Ectodermal cell (in vitro differentiated cells): Measurements from ENCODE around the gene ICE2.

Experiments used
- H3K27ac ChIP-seq: 2 replicates; pipeline ENCODE4 v1.7.0; 2013; ENCODE audit warnings: mild to moderate bottlenecking, low read depth, low read length; ENCODE audit not compliant: insufficient read depth, poor library complexity, severe bottlenecking
- H3K27me3 ChIP-seq: 2 replicates; pipeline ENCODE4 v1.7.0; 2013; ENCODE audit warnings: mild to moderate bottlenecking, low read length; ENCODE audit not compliant: insufficient read depth, control insufficient read depth, poor library complexity, severe bottlenecking
- H3K36me3 ChIP-seq: one replicate; pipeline ENCODE4 v1.7.0; 2013; ENCODE audit warnings: low read length; ENCODE audit not compliant: control insufficient read depth, insufficient read depth
- H3K4me1 ChIP-seq: one replicate; pipeline ENCODE4 v1.7.0; 2013; ENCODE audit warnings: low read length; ENCODE audit not compliant: control insufficient read depth, insufficient read depth
- H3K4me3 ChIP-seq: 2 replicates; pipeline ENCODE4 v1.7.0; 2013; ENCODE audit warnings: low read depth, low read length, control low read depth; ENCODE audit not compliant: insufficient read depth
- H3K9me3 ChIP-seq: 2 replicates; pipeline ENCODE4 v1.7.0; 2013; ENCODE audit warnings: mild to moderate bottlenecking, low read length, moderate library complexity; ENCODE audit not compliant: control insufficient read depth
- WGBS, 2 experiments: methylation state at CpG; one replicate each; pipeline ENCODE4 v1.1.7; 2013; ENCODE audit warnings: missing lambda C conversion rate in 2 of 2; 5-methylcytosine and 5-hydroxymethylcytosine counted together

ICE2 gene

DNA sequence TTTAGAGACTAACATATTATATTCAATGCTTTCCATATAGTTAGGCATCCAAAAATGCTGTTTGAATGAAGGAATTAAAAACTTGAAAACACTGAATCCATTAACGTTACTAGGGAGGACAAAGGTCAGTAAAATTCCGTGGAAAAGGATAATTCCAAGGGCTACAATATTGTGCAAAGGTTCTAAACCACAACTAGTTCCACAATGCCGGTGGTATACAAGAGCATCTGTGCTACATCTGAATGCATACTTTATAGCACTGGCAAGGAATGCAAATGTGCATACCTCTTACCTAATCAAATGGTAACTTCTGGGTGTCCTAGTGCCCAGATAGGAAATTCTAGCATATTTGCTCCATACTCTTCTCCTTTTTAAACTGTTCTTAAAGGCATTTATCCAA lies 2.2 kb downstream of the ICE2 start:
- Histone ChIP-seq H3K4me3 (no peak overlapping the region), H3K27me3 (no peaks in the 10 kb centered on the region), H3K36me3 (peaks cover 20% of the 10 kb centered on the region), H3K9me3 (no peaks in the 10 kb centered on the region), H3K27ac (no peak overlapping the region), H3K4me1 (peaks cover 22% of the 10 kb centered on the region)
- WGBS, 2 experiments = 94 to 95% methylated on average over 3 of the region's 3 CpGs

DNA sequence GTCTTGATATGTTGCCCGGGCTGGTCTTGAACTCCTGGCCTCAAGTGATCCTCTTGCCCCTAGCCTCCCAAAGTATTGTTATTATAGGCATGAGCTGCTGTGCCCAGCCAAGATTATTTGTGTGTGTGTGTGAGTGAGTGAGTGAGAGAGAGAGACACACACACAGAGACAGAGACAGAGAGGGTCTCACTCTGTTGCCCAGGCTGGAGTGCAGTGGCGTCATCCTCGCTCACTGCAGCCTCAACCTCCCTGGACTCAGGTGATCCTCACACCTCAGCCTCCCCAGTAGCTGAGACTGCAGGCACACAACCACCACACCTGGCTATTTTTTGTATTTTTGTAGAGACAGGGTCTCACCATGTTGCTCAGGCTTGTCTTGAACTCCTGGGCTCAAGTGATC lies 5.8 kb downstream of the ICE2 start:
- no peaks in the 10 kb centered on the region for H3K9me3 ChIP-seq
- 93% methylated on average over 3 of the region's 3 CpGs for WGBS, 2 experiments
- peaks cover 20% of the 10 kb centered on the region for H3K36me3 ChIP-seq

GRCh38 chr15:60471314-60471713 lies 7.6 kb downstream of the ICE2 start:
- H3K9me3 ChIP-seq = no peaks in the 10 kb centered on the region
- no peaks in the 10 kb centered on the region for H3K4me1 ChIP-seq
- no peak overlapping the region for H3K4me3 ChIP-seq
- H3K27ac ChIP-seq = no peak overlapping the region
- H3K27me3 ChIP-seq = no peaks in the 10 kb centered on the region
- 93 to 96% methylated on average over 3 of the region's 4 CpGs for WGBS, 2 experiments
- H3K36me3 ChIP-seq = peaks cover 20% of the 10 kb centered on the region

More for the DNA sequence above, 5.8 kb downstream of the ICE2 start:
- no peak overlapping the region for H3K27ac ChIP-seq
- no peak overlapping the region for H3K4me3 ChIP-seq
- H3K27me3 ChIP-seq = no peaks in the 10 kb centered on the region
- peaks cover 16% of the 10 kb centered on the region for H3K4me1 ChIP-seq

DNA sequence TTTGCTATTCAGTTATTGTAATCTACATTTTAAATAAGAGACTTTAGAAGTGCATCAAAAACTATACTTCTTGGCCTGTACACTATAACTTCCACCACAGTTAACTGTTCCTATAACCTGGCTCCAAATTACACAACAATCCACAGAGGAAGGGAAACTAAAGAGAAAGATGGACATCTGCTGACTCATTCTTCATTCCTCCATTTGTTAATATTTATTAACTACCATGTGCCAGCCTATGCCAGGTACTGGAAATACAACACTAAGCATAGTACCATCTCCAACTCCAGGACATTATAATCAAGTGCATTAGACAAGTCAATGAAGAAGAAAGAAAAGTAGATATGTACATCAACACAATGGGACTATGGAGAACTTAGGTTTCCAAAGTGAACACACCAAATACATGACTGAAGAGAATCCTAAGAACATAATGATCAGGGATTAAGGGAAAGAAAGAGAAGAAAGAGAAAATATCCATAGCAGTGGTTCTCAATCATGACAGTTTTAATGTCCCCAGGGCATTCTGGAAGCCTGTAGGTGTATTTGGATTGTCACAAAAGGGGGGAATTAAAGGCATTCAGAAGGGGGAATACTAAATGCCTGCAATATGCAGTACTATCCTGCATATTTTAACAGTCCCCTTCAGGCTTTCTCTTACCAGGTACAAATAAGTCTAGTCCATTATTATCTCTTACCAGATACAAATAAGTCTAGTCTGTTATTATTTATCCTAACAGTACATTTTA lies 8.9 kb downstream of the ICE2 start:
- Histone ChIP-seq H3K4me1 (no peaks in the 10 kb centered on the region), H3K27me3 (no peaks in the 10 kb centered on the region), H3K9me3 (no peaks in the 10 kb centered on the region), H3K27ac (no peak overlapping the region), H3K4me3 (no peak overlapping the region), H3K36me3 (peaks cover 20% of the 10 kb centered on the region)

DNA sequence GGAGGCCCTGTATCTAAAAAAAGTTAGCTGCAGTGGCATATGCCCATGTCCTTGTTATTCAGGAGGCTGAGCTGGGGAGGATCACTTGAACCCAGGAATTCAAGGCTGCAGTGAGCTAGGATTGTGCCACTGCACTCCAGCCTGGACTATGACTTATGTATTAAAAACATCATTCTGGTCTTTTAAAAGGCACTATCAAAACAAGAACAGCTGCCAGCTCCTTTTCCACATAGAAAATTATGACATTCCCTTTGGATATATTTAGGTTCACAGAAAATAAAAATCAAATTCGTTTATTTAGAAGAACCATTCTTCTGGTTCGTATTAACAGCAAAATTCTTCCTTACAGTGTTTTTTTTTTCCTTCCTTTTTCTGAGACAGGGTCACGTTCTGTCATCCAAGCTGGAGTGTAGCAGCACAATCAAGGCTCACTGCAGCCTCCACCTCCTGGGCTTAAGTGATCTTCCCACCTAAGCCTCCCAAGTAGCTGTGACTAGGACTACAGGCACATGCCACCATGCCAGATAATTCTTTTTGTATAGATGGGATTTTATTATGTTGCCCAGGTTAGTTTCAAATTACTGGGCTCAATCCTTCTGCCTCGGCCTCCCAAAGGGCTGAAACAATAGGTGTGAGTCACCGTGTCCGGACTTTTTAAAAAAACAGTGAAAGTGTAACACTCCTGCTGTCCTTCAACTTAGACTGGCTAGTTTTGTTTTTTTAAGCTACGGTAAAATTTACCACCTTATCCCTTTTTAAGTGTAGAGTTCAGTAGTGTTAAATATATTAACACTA lies 13.9 kb downstream of the ICE2 start:
- Histone ChIP-seq H3K27ac (no peak overlapping the region), H3K36me3 (no peaks in the 10 kb centered on the region), H3K4me1 (no peaks in the 10 kb centered on the region), H3K4me3 (no peak overlapping the region), H3K9me3 (no peaks in the 10 kb centered on the region), H3K27me3 (no peaks in the 10 kb centered on the region)
- 87 to 94% methylated on average over 6 of the region's 7 CpGs for WGBS, 2 experiments

GRCh38 chr15:60462027-60462426 lies 16.9 kb downstream of the ICE2 start:
- Histone ChIP-seq H3K9me3 (no peaks in the 10 kb centered on the region), H3K36me3 (no peaks in the 10 kb centered on the region), H3K27ac (no peak overlapping the region), H3K27me3 (no peaks in the 10 kb centered on the region), H3K4me1 (no peaks in the 10 kb centered on the region), H3K4me3 (no peak overlapping the region)

- Histone ChIP-seq H3K4me1 (no peaks in the 10 kb centered on the region), H3K4me3 (no peak overlapping the region), H3K36me3 (no peaks in the 10 kb centered on the region), H3K27ac (no peak overlapping the region), H3K27me3 (no peaks in the 10 kb centered on the region), H3K9me3 (no peaks in the 10 kb centered on the region)
- 97 to 100% methylated on average over 2 to 4 of the region's 4 CpGs for WGBS, 2 experiments
Observed at GRCh38 chr15:60460931-60461330, 18.0 kb downstream of the ICE2 start.

DNA sequence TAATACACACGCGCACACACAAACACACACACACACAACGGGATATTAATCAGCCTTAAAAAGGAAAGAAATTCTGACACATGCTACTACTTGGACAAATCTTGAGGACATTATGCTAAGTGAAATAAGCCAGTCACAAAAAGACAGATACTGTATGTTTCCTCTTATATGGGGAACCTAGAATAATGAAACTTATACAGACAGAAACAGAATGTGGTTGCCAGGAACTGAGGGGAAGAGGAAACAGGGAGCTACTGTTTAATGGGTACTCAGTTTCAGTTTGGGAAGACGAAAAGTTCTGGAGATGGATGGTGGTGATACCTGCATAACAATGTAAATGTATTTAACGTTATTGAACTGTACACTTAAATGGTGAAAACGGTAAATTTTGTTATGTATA lies 20.2 kb downstream of the ICE2 start:
- no peaks in the 10 kb centered on the region for H3K27me3 ChIP-seq
- no peaks in the 10 kb centered on the region for H3K9me3 ChIP-seq
- H3K36me3 ChIP-seq = peaks cover 3% of the 10 kb centered on the region
- no peaks in the 10 kb centered on the region for H3K4me1 ChIP-seq
- H3K4me3 ChIP-seq = no peak overlapping the region
- H3K27ac ChIP-seq = no peak overlapping the region
- 91 to 92% methylated on average over 6 of the region's 6 CpGs for WGBS, 2 experiments

- Histone ChIP-seq H3K27ac (no peak overlapping the region), H3K4me3 (no peak overlapping the region), H3K4me1 (no peaks in the 10 kb centered on the region), H3K36me3 (peaks cover 3% of the 10 kb centered on the region), H3K27me3 (no peaks in the 10 kb centered on the region), H3K9me3 (no peaks in the 10 kb centered on the region)
- 100% methylated on average over 1 of the region's 3 CpGs; no CpG with 5 or more reads in 1 of the 2 experiments for WGBS, 2 experiments
Observed at GRCh38 chr15:60457985-60458384, 21.0 kb downstream of the ICE2 start.

GRCh38 chr15:60454824-60455223 lies 24.1 kb downstream of the ICE2 start:
- no peak overlapping the region for H3K27ac ChIP-seq
- no peak overlapping the region for H3K4me3 ChIP-seq
- 92 to 98% methylated on average over 1 to 2 of the region's 2 CpGs for WGBS, 2 experiments
- H3K36me3 ChIP-seq = peaks cover 3% of the 10 kb centered on the region
- H3K27me3 ChIP-seq = no peaks in the 10 kb centered on the region
- H3K9me3 ChIP-seq = no peaks in the 10 kb centered on the region
- no peaks in the 10 kb centered on the region for H3K4me1 ChIP-seq
